ENCODE data around the gene ACVR1B.
A peak's percentile ranks its signal among the peaks of the same experiment; 100 is the strongest.

ACVR1B gene

DNA sequence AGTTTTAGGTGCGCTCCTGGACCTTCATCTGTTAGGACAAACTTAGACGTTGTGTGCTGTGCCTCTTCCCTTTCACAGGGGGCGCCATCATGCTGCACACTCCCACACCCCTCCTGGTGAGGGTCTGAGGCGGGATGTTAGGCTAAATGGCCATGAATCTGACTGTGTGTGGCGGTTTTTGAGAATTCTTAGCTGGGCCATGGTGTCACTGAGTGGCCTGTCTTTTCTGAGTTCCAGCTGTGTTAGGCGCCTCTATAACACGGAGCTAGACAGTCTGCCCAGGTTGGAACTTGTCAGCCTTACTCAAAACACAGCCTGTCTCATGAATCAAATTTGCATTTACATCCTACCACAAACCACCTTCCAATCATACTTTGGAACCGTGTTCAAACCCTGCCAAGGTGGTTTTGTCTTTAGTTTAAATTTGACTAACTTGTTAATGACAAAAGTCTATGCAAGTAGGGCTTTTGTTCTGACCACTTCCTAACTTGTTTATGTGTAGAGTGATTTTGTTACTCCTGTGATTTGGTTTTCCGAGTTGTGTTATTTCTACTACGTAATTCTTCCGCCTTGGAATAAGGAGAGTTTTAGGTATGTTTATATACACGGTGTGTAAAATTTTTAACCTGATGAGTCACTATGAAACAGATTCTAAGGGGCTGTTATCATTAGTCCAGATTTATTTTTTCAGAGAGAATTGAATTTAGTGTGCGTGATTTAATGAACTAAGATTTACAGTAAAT is 19.6 kb downstream of the ACVR1B start:
- H3K4me3 ChIP-seq (ENCODE audit: low read depth, low read length) = no peak overlapping the region
- POLR2A ChIA-PET = no interaction called here
- TF ChIP-seq CTCF (IDR thresholded peaks at IDR 0.05; ENCODE audit: insufficient read depth, low read length, missing control alignments) = peak; percentile 61
- DNase-seq (ENCODE audit: low read depth, low spot score) = no peak
- CTCF ChIA-PET = interaction anchor here (0.9 to 3.8 kb wide), 16 partner anchors 9 to 100 kb away, joined by 3 to 29 read pairs (median 6); partner anchors contain the start of gene ACVRL1

GRCh38 chr12:51971679-51972421 is 20.4 kb downstream of the ACVR1B start:
- no peak overlapping the region for H3K4me3 ChIP-seq (ENCODE audit: low read depth, low read length)
- DNase-seq (ENCODE audit: low read depth, low spot score) = no peak
- POLR2A ChIA-PET = no interaction called here
- no peak for TF ChIP-seq CTCF (IDR thresholded peaks at IDR 0.05; ENCODE audit: insufficient read depth, low read length, missing control alignments)
- CTCF ChIA-PET = interaction anchor here (0.9 to 3.8 kb wide), 15 partner anchors 10 to 78 kb away, joined by 3 to 29 read pairs (median 7); partner anchors contain the start of gene ACVRL1

GRCh38 chr12:51972422-51972812 is 20.9 kb downstream of the ACVR1B start:
- POLR2A ChIA-PET = no interaction called here
- no peak for TF ChIP-seq CTCF (IDR thresholded peaks at IDR 0.05; ENCODE audit: insufficient read depth, low read length, missing control alignments)
- no peak overlapping the region for H3K4me3 ChIP-seq (ENCODE audit: low read depth, low read length)
- DNase-seq (ENCODE audit: low read depth, low spot score) = no peak
- CTCF ChIA-PET = interaction anchor here (0.9 to 3.8 kb wide), 14 partner anchors 9 to 78 kb away, joined by 3 to 29 read pairs (median 7); partner anchors contain the start of gene ACVRL1

DNA sequence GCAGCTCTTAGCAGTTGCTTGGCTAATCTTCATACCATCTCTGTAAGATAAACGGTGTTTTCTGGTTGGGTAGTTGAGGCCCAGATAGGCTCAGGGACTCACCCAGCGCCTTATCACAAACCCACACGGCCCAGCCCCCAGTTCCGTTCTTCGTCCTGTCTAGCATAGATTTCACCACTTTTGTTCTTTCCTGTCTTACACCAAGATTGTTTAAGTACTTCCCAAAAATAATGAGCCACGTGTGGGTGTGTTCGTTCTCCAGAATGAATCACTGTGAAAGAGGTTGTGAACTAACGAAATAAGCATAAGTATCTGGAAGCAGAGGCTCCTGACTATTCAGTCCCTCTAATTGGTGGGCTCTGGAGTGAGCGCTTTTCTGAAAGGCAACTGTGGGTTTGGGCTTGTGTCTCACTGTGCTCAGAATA is 21.4 kb downstream of the ACVR1B start:
- POLR2A ChIA-PET = no interaction called here
- no peak overlapping the region for H3K4me3 ChIP-seq (ENCODE audit: low read depth, low read length)
- no peak for DNase-seq (ENCODE audit: low read depth, low spot score)
- TF ChIP-seq CTCF (IDR thresholded peaks at IDR 0.05; ENCODE audit: insufficient read depth, low read length, missing control alignments) = no peak
- CTCF ChIA-PET = interaction anchor here (1.1 to 3.8 kb wide), 10 partner anchors 9 to 79 kb away, joined by 3 to 29 read pairs (median 10); no protein-coding TSS in a partner anchor

DNA sequence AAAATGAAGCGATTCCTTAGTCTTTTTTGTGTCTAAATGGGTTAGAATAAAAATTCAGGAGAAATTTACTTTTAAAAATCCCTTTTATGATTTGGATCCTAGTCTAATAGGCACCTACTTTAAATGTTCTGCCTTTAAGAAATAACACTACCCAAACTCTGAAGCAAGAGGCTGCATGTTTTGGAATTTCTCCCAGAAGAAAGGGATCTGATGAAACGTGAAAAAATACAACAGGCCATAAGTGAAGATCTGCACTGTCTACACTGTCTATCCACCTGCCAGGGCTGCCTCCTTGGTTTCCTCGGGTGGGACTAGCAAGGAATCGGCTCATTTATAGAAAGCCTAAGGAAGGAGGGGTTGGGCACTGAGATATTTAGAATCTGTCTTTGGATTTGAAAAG is 22.1 kb downstream of the ACVR1B start:
- ChIA-PET CTCF (interaction anchor here (1.8 to 3.7 kb wide), 5 partner anchors 8 to 79 kb away, joined by 4 to 29 read pairs (median 11); no protein-coding TSS in a partner anchor), POLR2A (no interaction called here)
- DNase-seq (ENCODE audit: low read depth, low spot score) = no peak
- no peak overlapping the region for H3K4me3 ChIP-seq (ENCODE audit: low read depth, low read length)
- TF ChIP-seq CTCF (IDR thresholded peaks at IDR 0.05; ENCODE audit: insufficient read depth, low read length, missing control alignments) = no peak

GRCh38 chr12:51974646-51975045 is 23.1 kb downstream of the ACVR1B start:
- DNase-seq (ENCODE audit: low read depth, low spot score) = no peak
- H3K4me3 ChIP-seq (ENCODE audit: low read depth, low read length) = no peak overlapping the region
- POLR2A ChIA-PET = interaction anchor here (0.6 kb wide), 1 partner anchor 8 kb away, joined by 3 read pairs; no protein-coding TSS in a partner anchor
- no peak for TF ChIP-seq CTCF (IDR thresholded peaks at IDR 0.05; ENCODE audit: insufficient read depth, low read length, missing control alignments)
- CTCF ChIA-PET = interaction anchor here (1.2 to 5.4 kb wide), 9 partner anchors 9 to 84 kb away, joined by 4 to 77 read pairs (median 7); partner anchors contain the start of gene ANKRD33

Data from AG04449 (cell line).